Measurements from ENCODE around the gene SLC12A5.

Gene SLC12A5

DNA sequence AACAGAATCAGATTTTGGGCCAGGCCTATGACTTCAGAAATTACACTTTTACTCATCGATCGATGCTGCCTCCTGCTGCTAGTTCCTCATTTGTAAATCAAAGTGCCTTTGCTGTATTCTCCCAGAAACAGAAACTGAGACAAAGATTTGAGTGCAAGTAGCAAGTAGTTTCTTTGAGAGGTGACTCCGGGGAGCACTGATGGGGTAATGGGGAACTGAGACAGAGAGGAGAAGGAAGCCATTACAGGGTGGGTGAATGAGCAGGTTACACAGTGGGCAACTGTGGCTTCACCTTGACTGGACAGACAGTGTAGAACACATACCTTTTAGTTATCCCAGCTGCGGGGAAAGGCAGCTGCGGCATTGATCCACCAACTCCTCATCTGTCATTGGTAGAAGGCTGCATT, 79.4 kb downstream of the SLC12A5 start:
- TF ChIP-seq SIN3A (IDR thresholded peaks at IDR 0.05; ENCODE audit: borderline replicate concordance, insufficient read depth, low read length) (no peak), REST (IDR thresholded peaks at IDR 0.05; ENCODE audit: insufficient read depth in 1 of 2, low read depth in 2 of 2, low read length in 2 of 2) (no peak), TAF1 (IDR thresholded peaks at IDR 0.05; ENCODE audit: borderline replicate concordance, insufficient read depth, low read length) (no peak), FOXP2 (optimal IDR thresholded peaks at IDR 0.05; ENCODE audit: borderline replicate concordance, extremely low read depth, extremely low read length, insufficient read depth) (no peak), POLR2AphosphoS5 (IDR thresholded peaks at IDR 0.05; ENCODE audit: low read depth, low read length) (no peak)

GRCh38 chr20:46108976-46109375, 80.0 kb downstream of the SLC12A5 start:
- TF ChIP-seq SIN3A (IDR thresholded peaks at IDR 0.05; ENCODE audit: borderline replicate concordance, insufficient read depth, low read length) (no peak), FOXP2 (optimal IDR thresholded peaks at IDR 0.05; ENCODE audit: borderline replicate concordance, extremely low read depth, extremely low read length, insufficient read depth) (no peak), TAF1 (IDR thresholded peaks at IDR 0.05; ENCODE audit: borderline replicate concordance, insufficient read depth, low read length) (no peak)
